Upper lobe of left lung (tissue), 4 donors: ENCODE measurements around the gene TBC1D12.

Experiments
- EP300 ChIP-seq, 4 donors: sonication (generic); formaldehyde crosslinking; IDR thresholded peaks; one replicate each; pipeline ENCODE4 v1.5.1; 2017; ENCODE audit warnings: antibody characterized with exemption in 4 of 4, control low read depth in 2 of 4
- POLR2A ChIP-seq, 4 donors: fragments of 450-650 bp; IDR thresholded peaks; one replicate each; pipeline ENCODE4 v1.5.1; 2016 to 2017; ENCODE audit warnings: antibody characterized with exemption in 4 of 4, mild to moderate bottlenecking in 2 of 4
- POLR2AphosphoS5 ChIP-seq, 2 donors: sonication (generic); formaldehyde crosslinking; IDR thresholded peaks; one replicate each; pipeline ENCODE4 v1.5.1; 2017; ENCODE audit warnings: antibody characterized with exemption in 2 of 2
- TF ChIP-seq, protein P1 (sequence below), 6 experiments: fragments of 450-650 bp in 4 of 6; fragments of 200-600 bp in 2 of 6; sonication (generic) in 2 of 6; IDR thresholded peaks; one replicate each; pipeline ENCODE4 v1.5.1; 2016 to 2019; ENCODE audit warnings: antibody characterized with exemption in 6 of 6

DNA sequence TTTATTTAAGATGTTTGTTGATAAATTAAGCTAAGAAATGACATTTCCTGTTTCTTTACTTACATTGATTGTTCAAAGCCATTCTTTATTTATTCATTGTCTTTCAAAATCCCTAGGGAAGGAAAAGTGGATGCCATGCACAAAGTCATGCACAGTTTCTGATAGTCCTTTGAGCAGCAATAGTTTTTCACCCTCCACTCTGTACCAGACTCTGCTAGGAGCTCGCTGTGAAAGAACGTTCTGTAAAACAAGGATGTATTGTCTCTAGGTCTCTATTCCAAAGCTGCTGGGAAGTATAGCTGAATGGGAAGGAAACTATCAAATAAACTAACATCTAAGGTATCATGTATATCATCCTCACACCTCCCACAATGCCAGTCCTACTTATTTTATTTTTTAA is 31.8 kb upstream of the TBC1D12 start:
- TF ChIP-seq, protein P1, sequence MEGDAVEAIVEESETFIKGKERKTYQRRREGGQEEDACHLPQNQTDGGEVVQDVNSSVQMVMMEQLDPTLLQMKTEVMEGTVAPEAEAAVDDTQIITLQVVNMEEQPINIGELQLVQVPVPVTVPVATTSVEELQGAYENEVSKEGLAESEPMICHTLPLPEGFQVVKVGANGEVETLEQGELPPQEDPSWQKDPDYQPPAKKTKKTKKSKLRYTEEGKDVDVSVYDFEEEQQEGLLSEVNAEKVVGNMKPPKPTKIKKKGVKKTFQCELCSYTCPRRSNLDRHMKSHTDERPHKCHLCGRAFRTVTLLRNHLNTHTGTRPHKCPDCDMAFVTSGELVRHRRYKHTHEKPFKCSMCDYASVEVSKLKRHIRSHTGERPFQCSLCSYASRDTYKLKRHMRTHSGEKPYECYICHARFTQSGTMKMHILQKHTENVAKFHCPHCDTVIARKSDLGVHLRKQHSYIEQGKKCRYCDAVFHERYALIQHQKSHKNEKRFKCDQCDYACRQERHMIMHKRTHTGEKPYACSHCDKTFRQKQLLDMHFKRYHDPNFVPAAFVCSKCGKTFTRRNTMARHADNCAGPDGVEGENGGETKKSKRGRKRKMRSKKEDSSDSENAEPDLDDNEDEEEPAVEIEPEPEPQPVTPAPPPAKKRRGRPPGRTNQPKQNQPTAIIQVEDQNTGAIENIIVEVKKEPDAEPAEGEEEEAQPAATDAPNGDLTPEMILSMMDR (IDR thresholded peaks at IDR 0.05): no peak
- TF ChIP-seq POLR2AphosphoS5 (IDR thresholded peaks at IDR 0.05): no peak
- no peak for TF ChIP-seq POLR2A (IDR thresholded peaks at IDR 0.05)
- TF ChIP-seq EP300 (IDR thresholded peaks at IDR 0.05): no peak
